T-helper 17 cell (primary cell): ENCODE results near the gene AFM. TPM values are rescaled to one million over a fixed set of nuclear protein-coding genes. Genes with fewer than 3 reads are reported as not detected.

Source experiments
- ATAC-seq: fragments of 150-1000 bp; cut with Tn5 transposase; 2 replicates; pipeline ENCODE4 v1.10.0; 2021; ENCODE audit warnings: mild to moderate bottlenecking, moderate library complexity
- DNase-seq, 3 donors: peaks; one replicate each; pipeline versions ENCODE4 v3.0.0 to v3.0.0-alpha.2; 2020 to 2021
- H3K9me3 ChIP-seq: one replicate; pipeline ENCODE4 v1.7.0; 2013; ENCODE audit warnings: low read length, mild to moderate bottlenecking; ENCODE audit not compliant: control insufficient read depth, poor library complexity, severe bottlenecking
- H3K27ac Mint-ChIP-seq: one replicate; pipeline ENCODE4 v1.8.0; 2022; ENCODE audit warnings: mild to moderate bottlenecking, moderate library complexity, mixed read lengths
- H3K27me3 Mint-ChIP-seq: one replicate; pipeline ENCODE4 v1.8.0; 2022; ENCODE audit warnings: mixed read lengths
- H3K36me3 Mint-ChIP-seq: one replicate; pipeline ENCODE4 v1.8.0; 2022; ENCODE audit warnings: low read depth, mixed read lengths
- H3K4me1 Mint-ChIP-seq: one replicate; pipeline ENCODE4 v1.8.0; 2022; ENCODE audit warnings: mild to moderate bottlenecking, mixed read lengths
- H3K4me3 Mint-ChIP-seq: one replicate; pipeline ENCODE4 v1.8.0; 2022; ENCODE audit warnings: mild to moderate bottlenecking, moderate library complexity, mixed read lengths
- total RNA-seq, 4 donors: library from RNA in 2 of 4; stranded (reverse) in 2 of 4; gene quantifications; one replicate each; pipeline ENCODE4 v1.2.3 and lab custom pipeline; 2022 to 2026

Gene AFM
- total RNA-seq, 2 donors from 2014 or later: not detected

- no peak overlapping the region for H3K27ac Mint-ChIP-seq
- DNase-seq (no peak), ATAC-seq (no peak)
- H3K27me3 Mint-ChIP-seq: peaks cover 8% of the 10 kb centered on the region
- peaks cover 6% of the 10 kb centered on the region for H3K4me1 Mint-ChIP-seq
- H3K9me3 ChIP-seq: no peaks in the 10 kb centered on the region
- no peak overlapping the region for H3K4me3 Mint-ChIP-seq
- no peaks in the 10 kb centered on the region for H3K36me3 Mint-ChIP-seq
Observed at GRCh38 chr4:73501664-73502265, 20.2 kb downstream of the AFM start.

GRCh38 chr4:73505567-73505966, 24.0 kb downstream of the AFM start:
- Mint-ChIP-seq H3K27me3 (peaks cover 8% of the 10 kb centered on the region), H3K27ac (no peak overlapping the region), H3K4me3 (no peak overlapping the region), H3K36me3 (no peaks in the 10 kb centered on the region), H3K4me1 (peaks cover 2% of the 10 kb centered on the region)
- no peaks in the 10 kb centered on the region for H3K9me3 ChIP-seq
- ATAC-seq: no peak
- DNase-seq: no peak

DNA sequence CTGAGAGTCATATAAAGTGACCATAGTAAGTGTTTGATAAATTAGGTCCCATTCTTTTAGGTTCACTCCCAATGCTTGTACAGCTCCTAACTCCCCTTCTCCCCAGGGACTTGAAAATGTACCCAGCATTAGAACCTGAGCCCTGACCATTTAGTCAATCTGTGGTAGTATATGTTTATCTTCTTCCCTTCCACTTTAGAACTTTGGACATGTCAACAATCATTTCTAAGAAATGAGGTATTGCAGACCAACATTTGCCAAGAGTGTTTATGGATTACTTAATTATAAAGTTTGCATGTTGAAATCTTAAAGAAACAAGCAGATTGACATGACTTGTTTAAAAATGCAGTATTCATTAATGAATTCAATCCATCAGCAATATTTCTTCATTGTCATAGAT, 26.0 kb downstream of the AFM start:
- Mint-ChIP-seq H3K27ac (no peak overlapping the region), H3K4me3 (no peak overlapping the region), H3K36me3 (no peaks in the 10 kb centered on the region), H3K4me1 (peaks cover under 1% of the 10 kb centered on the region), H3K27me3 (peaks cover 8% of the 10 kb centered on the region)
- DNase-seq (no peak), ATAC-seq (no peak)
- no peaks in the 10 kb centered on the region for H3K9me3 ChIP-seq

GRCh38 chr4:73508651-73509050, 27.1 kb downstream of the AFM start:
- Mint-ChIP-seq H3K4me3 (no peak overlapping the region), H3K36me3 (no peaks in the 10 kb centered on the region), H3K4me1 (no peaks in the 10 kb centered on the region), H3K27ac (no peak overlapping the region), H3K27me3 (peaks cover 4% of the 10 kb centered on the region)
- DNase-seq (no peak), ATAC-seq (no peak)
- no peaks in the 10 kb centered on the region for H3K9me3 ChIP-seq

DNA sequence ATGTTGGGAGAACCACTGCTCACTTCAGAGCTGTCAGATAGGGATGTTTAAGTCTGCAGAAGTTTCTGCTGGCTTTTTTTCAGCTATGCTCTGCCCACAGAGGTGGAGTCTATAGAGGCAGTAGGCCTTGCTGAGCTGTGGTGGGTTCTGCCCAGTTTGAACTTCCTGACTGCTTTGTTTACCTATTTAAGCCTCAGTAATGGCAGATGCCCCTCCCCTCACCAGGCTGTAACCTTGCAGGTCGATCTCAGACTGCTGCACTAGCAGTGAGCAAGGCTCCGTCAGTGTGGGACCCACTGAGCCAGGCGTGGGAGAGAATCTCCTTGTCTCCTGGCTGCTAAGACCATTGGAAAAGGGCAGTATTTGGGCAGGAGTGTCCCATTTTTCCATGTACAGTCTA, 36.8 kb downstream of the AFM start:
- H3K36me3 Mint-ChIP-seq: no peaks in the 10 kb centered on the region
- H3K27ac Mint-ChIP-seq: no peak overlapping the region
- no peaks in the 10 kb centered on the region for H3K4me1 Mint-ChIP-seq
- ATAC-seq: no peak
- no peaks in the 10 kb centered on the region for H3K9me3 ChIP-seq
- DNase-seq: no peak
- H3K4me3 Mint-ChIP-seq: no peak overlapping the region
- no peaks in the 10 kb centered on the region for H3K27me3 Mint-ChIP-seq

DNA sequence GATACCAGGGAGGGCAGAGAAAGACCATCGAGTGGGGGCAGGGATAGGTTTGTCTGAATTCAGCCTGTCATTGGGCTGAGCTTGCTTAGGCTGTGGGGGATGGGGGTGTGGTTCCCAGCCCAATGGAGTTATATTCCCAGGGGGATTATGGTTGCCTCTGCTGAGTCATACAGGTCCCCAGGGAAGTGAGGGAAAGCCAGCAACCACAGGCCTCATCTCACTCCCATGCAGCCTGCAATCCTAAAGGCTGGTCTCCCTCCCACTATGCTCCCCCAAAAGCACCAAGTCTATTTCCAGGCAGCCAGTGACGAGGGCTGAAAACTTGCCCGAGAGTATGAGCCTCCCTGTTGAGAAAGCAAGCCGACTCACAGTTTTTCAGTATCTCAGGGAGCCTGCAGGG, 39.3 kb downstream of the AFM start:
- H3K4me1 Mint-ChIP-seq: no peaks in the 10 kb centered on the region
- no peaks in the 10 kb centered on the region for H3K36me3 Mint-ChIP-seq
- no peaks in the 10 kb centered on the region for H3K9me3 ChIP-seq
- DNase-seq (no peak), ATAC-seq (no peak)
- no peak overlapping the region for H3K27ac Mint-ChIP-seq
- H3K4me3 Mint-ChIP-seq: no peak overlapping the region
- H3K27me3 Mint-ChIP-seq: no peaks in the 10 kb centered on the region

GRCh38 chr4:73523126-73523525, 41.6 kb downstream of the AFM start:
- peaks cover 2% of the 10 kb centered on the region for H3K27me3 Mint-ChIP-seq
- H3K27ac Mint-ChIP-seq: no peak overlapping the region
- H3K36me3 Mint-ChIP-seq: no peaks in the 10 kb centered on the region
- no peak overlapping the region for H3K4me3 Mint-ChIP-seq
- DNase-seq (no peak), ATAC-seq (no peak)
- no peaks in the 10 kb centered on the region for H3K9me3 ChIP-seq
- no peaks in the 10 kb centered on the region for H3K4me1 Mint-ChIP-seq

DNA sequence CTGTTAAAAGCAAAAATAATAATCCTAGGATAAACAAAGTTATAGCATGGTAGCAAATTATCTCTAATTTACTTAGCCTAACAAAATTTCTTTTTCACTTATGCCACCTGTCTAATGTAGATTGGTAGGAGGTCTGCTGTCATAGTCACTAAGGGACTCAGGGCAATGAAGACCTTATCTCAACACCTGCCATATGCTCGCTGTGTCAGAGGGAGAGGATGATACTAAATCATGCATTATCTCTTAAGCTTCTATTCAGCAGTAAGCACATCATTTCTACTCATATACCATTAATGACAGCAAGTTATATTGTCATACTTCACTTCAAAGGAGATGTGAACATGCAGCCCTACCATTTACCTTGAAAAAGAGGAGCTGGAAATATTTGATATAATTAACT, 44.1 kb downstream of the AFM start:
- H3K27ac Mint-ChIP-seq: no peak overlapping the region
- H3K4me3 Mint-ChIP-seq: no peak overlapping the region

GRCh38 chr4:73527196-73527595, 45.7 kb downstream of the AFM start:
- no peak overlapping the region for H3K4me3 Mint-ChIP-seq
- ATAC-seq (no peak), DNase-seq (no peak)
- H3K36me3 Mint-ChIP-seq: no peaks in the 10 kb centered on the region
- peaks cover 5% of the 10 kb centered on the region for H3K27me3 Mint-ChIP-seq
- H3K4me1 Mint-ChIP-seq: no peaks in the 10 kb centered on the region
- no peaks in the 10 kb centered on the region for H3K9me3 ChIP-seq
- no peak overlapping the region for H3K27ac Mint-ChIP-seq

More for the DNA sequence above, 44.1 kb downstream of the AFM start:
- H3K9me3 ChIP-seq: no peaks in the 10 kb centered on the region
- no peak for DNase-seq
- H3K4me1 Mint-ChIP-seq: no peaks in the 10 kb centered on the region
- no peak for ATAC-seq
- peaks cover 5% of the 10 kb centered on the region for H3K27me3 Mint-ChIP-seq
- no peaks in the 10 kb centered on the region for H3K36me3 Mint-ChIP-seq

GRCh38 chr4:73528171-73528570, 46.6 kb downstream of the AFM start:
- Mint-ChIP-seq H3K4me3 (no peak overlapping the region), H3K4me1 (no peaks in the 10 kb centered on the region), H3K27me3 (peaks cover 5% of the 10 kb centered on the region), H3K36me3 (no peaks in the 10 kb centered on the region), H3K27ac (no peak overlapping the region)
- no peak for ATAC-seq
- no peak for DNase-seq
- H3K9me3 ChIP-seq: no peaks in the 10 kb centered on the region

DNA sequence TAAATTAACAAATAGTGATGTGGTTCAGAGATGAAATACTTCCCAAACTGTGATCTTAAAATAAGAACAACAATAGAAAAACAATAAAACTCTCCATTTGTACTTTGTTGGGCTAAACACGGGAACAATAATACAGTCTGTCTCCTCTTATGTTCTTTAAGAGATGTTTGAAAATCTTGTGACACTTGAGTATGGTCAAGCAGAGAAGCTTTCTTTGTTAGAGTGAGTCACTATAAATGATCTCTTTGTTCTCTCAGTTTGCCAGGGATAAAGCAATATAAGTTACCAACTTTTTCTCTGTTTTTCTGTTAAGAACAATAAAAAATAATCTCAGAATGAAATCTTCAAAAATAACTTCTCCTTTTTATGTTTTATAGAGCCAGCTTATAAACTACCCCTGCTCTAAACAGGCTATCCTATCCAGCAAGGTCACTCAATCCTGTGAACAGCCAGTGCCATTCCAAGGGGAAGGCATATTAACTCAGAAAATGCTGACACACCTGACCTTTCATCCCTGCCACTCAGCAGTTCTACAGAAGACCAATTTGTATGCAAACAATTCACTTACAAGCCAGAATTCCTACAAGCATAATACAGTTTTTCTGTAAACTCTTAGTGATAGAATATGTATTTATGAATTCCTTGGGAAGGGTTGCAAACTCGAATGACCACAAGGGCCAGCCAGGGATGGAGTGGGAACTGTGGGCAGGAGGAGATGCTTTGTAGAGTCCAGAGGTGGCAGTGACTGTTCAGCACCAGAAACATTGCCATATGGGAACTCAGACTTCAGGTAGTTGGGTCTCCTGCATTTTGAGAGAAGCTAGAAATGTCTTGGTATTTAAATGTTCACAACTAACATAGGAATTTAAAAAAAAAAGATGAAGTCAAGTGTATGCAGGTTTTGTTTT, 52.2 kb downstream of the AFM start:
- Mint-ChIP-seq H3K36me3 (peaks cover 2% of the 10 kb centered on the region), H3K4me3 (no peak overlapping the region), H3K27me3 (peaks cover 9% of the 10 kb centered on the region), H3K27ac (no peak overlapping the region), H3K4me1 (no peaks in the 10 kb centered on the region)
- ATAC-seq: no peak
- no peaks in the 10 kb centered on the region for H3K9me3 ChIP-seq
- no peak for DNase-seq

GRCh38 chr4:73538162-73538561, 56.6 kb downstream of the AFM start:
- no peaks in the 10 kb centered on the region for H3K9me3 ChIP-seq
- H3K4me1 Mint-ChIP-seq: no peaks in the 10 kb centered on the region
- ATAC-seq (no peak), DNase-seq (no peak)
- H3K36me3 Mint-ChIP-seq: peaks cover 2% of the 10 kb centered on the region
- no peak overlapping the region for H3K4me3 Mint-ChIP-seq
- peaks cover 16% of the 10 kb centered on the region for H3K27me3 Mint-ChIP-seq
- H3K27ac Mint-ChIP-seq: no peak overlapping the region

- no peak for ATAC-seq
- H3K36me3 Mint-ChIP-seq: peaks cover 2% of the 10 kb centered on the region
- DNase-seq: no peak
- no peak overlapping the region for H3K27ac Mint-ChIP-seq
- H3K27me3 Mint-ChIP-seq: peaks cover 16% of the 10 kb centered on the region
- H3K4me1 Mint-ChIP-seq: no peaks in the 10 kb centered on the region
- no peaks in the 10 kb centered on the region for H3K9me3 ChIP-seq
- H3K4me3 Mint-ChIP-seq: no peak overlapping the region
Observed at GRCh38 chr4:73539386-73539785, 57.8 kb downstream of the AFM start.

- no peaks in the 10 kb centered on the region for H3K4me1 Mint-ChIP-seq
- DNase-seq (no peak), ATAC-seq (no peak)
- H3K36me3 Mint-ChIP-seq: peaks cover 2% of the 10 kb centered on the region
- no peaks in the 10 kb centered on the region for H3K9me3 ChIP-seq
- no peak overlapping the region for H3K4me3 Mint-ChIP-seq
- peaks cover 16% of the 10 kb centered on the region for H3K27me3 Mint-ChIP-seq
- H3K27ac Mint-ChIP-seq: no peak overlapping the region
Observed at GRCh38 chr4:73540826-73541225, 59.3 kb downstream of the AFM start.
